Stimulated activated CD4-positive, alpha-beta T cell treated with anti-CD3 and anti-CD28 coated beads, Interleukin-12 subunit alpha, Interleukin-12 subunit beta, amount 100 ng/mL, for 4 hours (primary cell): Measurements from ENCODE around the gene C9orf72.

Source experiments
- DNase-seq: peaks from one replicate; pipeline ENCODE4 v3.0.0-alpha.2; 2020

The C9orf72 gene

GRCh38 chr9:27573634-27574590, 631 bp upstream of the C9orf72 start:
- DNase-seq = peak; percentile 88

- no peak for DNase-seq
These were observed 739 bp downstream of the C9orf72 start for GRCh38 chr9:27572566-27572917.

DNA sequence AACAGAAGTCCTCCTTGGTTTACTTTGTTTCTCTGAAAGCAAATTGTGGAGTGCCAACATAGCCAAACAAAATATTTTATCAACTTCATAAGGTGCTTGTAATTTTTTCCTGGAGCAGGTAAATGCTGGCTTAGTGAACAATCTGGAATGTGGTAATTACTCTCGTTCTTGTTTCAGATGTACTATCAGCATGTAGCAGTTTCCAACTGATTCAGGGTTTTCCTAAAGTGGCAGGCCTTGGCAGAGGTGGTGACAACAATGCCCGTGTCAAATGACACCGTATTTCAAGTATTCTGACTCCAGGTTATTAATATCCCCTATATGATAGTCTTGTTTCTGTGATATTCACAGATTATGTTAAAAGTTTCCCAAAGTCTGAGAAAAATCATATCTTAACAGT, 1.2 kb downstream of the C9orf72 start:
- DNase-seq = no peak

GRCh38 chr9:27571011-27571410, 2.3 kb downstream of the C9orf72 start:
- no peak for DNase-seq

- DNase-seq = no peak
These were observed 3.9 kb downstream of the C9orf72 start for GRCh38 chr9:27569406-27569805.

DNA sequence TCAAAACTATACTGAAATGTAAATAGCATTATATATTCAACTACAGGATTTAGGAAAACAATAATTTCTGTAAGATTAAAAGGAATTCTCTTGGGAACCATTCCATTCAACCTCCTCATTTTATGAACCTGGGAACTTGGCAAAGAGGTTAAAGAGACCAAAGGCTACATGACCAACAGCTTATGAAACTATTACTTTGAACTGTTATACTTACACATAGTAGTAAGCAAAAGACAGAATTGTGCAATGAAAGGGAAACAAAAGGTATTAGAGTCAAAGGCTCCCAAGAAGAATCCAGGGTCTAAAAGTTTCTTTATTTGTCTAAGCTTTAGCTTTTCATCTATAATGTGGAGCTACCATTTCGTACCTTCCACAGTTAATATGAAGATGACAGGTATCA, 7.2 kb downstream of the C9orf72 start:
- DNase-seq = no peak

- no peak for DNase-seq
These were observed 7.6 kb downstream of the C9orf72 start for GRCh38 chr9:27565696-27566095.

DNA sequence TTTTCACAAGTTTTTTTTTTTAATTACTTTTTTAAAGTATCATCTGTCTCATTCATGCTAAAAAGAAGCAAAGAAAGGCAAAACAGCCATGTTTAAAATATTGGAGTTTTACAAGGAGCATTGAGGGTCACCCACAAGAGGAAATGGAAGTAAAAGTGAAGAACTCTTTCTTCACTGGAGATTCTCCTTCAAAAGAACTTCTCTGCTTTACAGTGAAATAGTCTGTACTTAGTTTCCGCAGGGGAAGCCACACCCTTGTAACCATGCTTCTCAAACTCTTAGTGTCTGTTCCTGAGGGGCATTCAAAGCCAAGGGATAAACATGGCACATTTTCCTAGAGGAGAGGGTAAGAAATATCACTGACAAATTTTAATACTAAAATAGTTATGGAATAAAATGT, 8.6 kb downstream of the C9orf72 start:
- no peak for DNase-seq

DNA sequence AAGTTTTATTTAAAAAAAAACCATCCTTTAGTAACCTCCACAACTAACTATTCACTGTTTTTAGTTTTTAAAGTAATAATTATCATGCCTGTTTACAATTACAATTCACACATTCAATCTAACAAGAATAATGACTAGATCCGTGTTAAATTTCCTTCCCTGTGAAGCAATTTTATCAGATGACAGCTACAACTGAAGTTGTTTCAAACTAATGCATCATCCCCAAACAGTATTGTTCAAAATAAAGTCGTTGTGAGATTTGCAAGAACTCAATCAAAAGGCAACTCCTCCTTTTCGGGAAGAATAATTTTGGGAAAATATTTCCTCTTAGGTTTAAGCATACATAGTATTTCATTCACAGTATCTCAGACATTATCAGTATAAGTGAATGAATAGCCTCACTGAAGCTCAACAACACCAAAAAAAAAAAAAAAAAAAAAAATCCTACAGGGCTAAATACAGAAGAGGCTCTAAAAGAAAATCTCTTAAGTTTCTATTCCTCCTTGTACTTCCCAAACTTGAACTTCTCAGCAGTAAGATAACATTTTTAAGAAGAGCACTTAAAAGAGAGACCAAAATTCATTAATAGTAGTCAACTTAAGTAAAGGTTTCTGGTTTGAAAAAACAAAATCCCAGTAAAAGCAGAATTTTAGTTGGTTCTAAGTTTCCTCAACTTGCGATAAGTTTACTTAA, 9.4 kb downstream of the C9orf72 start:
- DNase-seq = no peak

DNA sequence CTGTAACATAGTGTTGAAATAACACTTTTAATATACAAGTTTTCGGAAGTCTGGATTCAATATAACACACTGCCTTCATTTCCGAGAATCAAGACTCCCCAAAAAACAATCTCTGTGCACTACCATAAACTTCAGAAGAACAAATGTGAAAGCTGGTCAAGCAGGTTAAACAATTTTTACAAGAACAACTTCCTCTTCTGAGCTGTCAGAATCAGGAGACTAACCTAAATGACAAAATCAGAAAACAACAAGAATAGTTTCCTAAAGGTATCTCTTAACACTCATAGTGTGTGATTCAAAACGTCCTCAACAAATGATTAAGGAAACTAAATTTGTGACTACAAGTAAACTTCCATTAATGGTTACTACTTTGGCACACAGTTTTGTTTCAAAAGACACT, 11.6 kb downstream of the C9orf72 start:
- DNase-seq = no peak

DNA sequence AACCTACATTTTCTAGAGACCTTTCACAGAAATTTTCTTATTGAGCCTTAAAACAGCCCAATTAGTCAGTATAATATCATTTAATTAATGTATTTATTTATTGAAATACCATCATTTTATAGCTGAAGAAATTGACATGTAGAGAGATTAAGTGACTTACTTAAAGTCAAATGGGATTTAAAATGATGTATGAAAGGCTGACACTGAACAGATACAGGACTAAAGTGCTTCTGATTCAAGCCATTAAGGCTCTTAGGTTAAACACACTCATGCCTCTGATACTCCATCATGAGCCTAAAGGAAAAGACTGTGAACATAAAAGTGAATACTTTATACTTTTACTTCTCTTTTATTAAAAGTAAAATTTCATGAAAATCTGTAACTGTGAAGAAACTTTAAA, 12.8 kb downstream of the C9orf72 start:
- DNase-seq = no peak

DNA sequence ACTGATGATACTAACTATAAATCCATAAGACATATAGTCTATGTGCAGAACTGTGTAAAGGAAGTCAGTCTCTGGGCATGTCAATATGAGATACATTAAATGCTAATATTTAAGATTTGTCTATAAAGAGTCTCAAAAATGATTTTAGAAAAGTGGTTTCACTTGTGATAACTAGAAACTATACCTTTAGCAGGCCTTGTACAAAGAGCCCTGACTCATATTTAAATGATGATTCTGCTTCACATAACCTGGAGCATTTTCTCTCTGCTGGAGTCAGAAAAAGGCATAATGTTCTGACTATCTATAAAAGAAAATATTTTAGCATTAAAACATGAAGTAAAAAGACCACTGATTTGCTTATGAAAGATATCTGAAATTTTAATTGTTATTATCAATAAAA, 15.0 kb downstream of the C9orf72 start:
- DNase-seq = no peak

- no peak for DNase-seq
These were observed 16.8 kb downstream of the C9orf72 start for GRCh38 chr9:27556470-27556869.

- DNase-seq = no peak
These were observed 18.6 kb downstream of the C9orf72 start for GRCh38 chr9:27554712-27555111.

GRCh38 chr9:27549196-27549755, 24.0 kb downstream of the C9orf72 start:
- no peak for DNase-seq

- DNase-seq = no peak
These were observed 25.1 kb downstream of the C9orf72 start for GRCh38 chr9:27548055-27548741.

DNA sequence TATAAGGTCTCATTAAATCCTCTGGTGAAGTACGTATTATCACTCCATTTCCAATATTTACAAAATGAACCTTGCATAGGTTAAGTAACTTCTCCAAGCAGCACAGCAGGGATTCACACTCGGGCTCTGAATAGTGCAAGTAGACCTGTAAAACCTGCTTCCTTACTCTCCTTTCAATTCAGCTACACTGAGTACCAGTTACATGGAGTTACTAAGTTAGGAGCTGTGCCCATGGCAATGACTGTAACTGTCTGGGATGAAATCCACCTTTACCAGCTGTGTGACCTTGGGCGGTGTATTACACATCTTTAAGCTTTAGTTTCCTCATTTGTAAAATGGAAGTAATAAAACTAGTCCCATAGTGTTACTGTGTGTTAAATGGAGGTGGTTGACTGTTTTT, 27.8 kb downstream of the C9orf72 start:
- no peak for DNase-seq

- no peak for DNase-seq
These were observed 30.8 kb downstream of the C9orf72 start for GRCh38 chr9:27542508-27542907.

DNA sequence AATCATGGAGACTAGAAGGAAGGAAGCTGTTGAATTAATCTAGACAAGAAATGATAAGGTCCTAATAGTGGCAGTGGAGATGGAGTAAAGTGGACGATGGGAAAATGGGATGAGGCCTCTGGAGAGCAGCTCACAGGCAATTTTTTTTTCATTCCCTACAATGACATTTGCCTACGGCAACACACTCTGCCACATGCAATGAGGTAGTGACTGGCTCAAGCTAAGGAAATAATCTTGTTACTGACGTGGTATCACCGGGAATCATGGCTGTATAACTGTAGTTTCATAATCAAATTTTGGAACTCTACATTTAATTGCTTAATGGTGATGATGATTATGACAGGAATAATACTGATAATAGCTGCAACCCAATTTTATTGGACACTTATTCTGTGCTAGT, 31.5 kb downstream of the C9orf72 start:
- no peak for DNase-seq

GRCh38 chr9:27540502-27540901, 32.8 kb downstream of the C9orf72 start:
- DNase-seq = no peak

GRCh38 chr9:27539479-27540441, 33.5 kb downstream of the C9orf72 start:
- no peak for DNase-seq

DNA sequence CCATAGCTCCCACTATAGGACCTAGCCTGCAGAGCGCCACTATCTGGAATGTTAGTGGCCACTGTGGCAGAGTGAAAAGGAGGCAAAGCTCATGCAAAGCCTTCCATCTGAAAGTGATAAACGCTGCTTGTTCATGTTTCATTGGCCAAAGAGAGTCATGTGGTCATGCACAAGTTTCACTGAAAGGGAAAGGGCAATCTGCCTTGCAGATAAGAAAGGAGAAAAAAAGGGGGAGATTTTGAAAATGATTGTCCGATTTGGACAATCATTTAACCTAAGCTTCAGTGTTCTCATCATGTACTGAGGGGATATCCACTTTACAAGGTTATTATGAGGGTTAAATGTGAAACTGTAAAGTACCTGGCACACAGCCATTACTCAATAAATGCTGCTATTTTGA, 34.6 kb downstream of the C9orf72 start:
- no peak for DNase-seq
